Cardiac fibroblast (primary cell): Measurements from ENCODE around the gene GNG5.

ENCODE experiments used
- DNase-seq, 2 donors: peaks; one replicate each; pipeline versions ENCODE4 v3.0.0 to v3.0.0-alpha.2; 2010; ENCODE audit warnings: low read depth in 2 of 2
- H3K4me3 ChIP-seq, 2 donors: replicated peaks in 1 of 2; 1 replicate in 1 of 2; 2 replicates in 1 of 2; pipeline ENCODE4 v1.5.1; 2011; ENCODE audit warnings: low read depth in 2 of 2, low read length in 2 of 2, mild to moderate bottlenecking in 2 of 2, moderate library complexity in 1 of 2
- CTCF ChIP-seq: IDR thresholded peaks from one replicate; pipeline ENCODE4 v1.5.1; 2011; ENCODE audit warnings: low read depth, mild to moderate bottlenecking, low read length, inconsistent platforms

Gene GNG5

GRCh38 chr1:84505493-84506001 lies 834 bp downstream of the GNG5 start:
- H3K4me3 ChIP-seq, result peak overlapping the region; percentile 72 to 88
- no peak for TF ChIP-seq CTCF
- peak in 1 of 2 donors; percentile 73 for DNase-seq

- H3K4me3 ChIP-seq, result peak overlapping the region; percentile 72 to 88
- peak; percentile 59 to 72 for DNase-seq
- TF ChIP-seq CTCF, result no peak
Observed at GRCh38 chr1:84504580-84505492, 1.5 kb downstream of the GNG5 start.

GRCh38 chr1:84502927-84503326 lies 3.5 kb downstream of the GNG5 start:
- TF ChIP-seq CTCF, result no peak
- no peak overlapping the region for H3K4me3 ChIP-seq
- no peak for DNase-seq

- TF ChIP-seq CTCF, result no peak
- no peak overlapping the region for H3K4me3 ChIP-seq
- DNase-seq, result no peak
Observed at GRCh38 chr1:84497631-84498275, 8.6 kb downstream of the GNG5 start.

GRCh38 chr1:84496498-84496897 lies 9.9 kb downstream of the GNG5 start:
- no peak overlapping the region for H3K4me3 ChIP-seq
- no peak for TF ChIP-seq CTCF
- DNase-seq, result no peak

- no peak for DNase-seq
- no peak for TF ChIP-seq CTCF
- no peak overlapping the region for H3K4me3 ChIP-seq
Observed at GRCh38 chr1:84493747-84494146, 12.6 kb downstream of the GNG5 start.
